ENCODE results near the gene DDO.

DNA sequence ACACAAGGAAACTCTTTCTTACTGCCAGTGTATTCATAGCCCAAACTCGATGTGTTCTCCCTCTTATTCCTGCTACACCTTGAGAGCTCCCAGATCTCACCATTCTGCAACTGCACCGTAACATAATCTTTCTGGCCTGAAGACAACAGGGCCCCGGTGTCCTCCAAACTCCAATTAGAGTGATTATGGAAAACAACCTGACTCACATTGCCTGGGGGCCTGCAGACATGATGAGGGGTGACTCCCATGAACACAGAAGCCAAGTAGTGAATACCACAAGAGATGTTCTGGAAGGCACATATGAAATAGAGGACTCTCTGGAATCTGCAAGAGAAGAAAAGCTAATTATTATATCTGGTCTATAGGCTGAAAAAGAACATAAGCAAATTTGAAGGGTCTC is 41.3 kb upstream of the DDO start:
- no peak for TF ChIP-seq POLR2A (IDR thresholded peaks at IDR 0.05)
- TF ChIP-seq, protein P1, sequence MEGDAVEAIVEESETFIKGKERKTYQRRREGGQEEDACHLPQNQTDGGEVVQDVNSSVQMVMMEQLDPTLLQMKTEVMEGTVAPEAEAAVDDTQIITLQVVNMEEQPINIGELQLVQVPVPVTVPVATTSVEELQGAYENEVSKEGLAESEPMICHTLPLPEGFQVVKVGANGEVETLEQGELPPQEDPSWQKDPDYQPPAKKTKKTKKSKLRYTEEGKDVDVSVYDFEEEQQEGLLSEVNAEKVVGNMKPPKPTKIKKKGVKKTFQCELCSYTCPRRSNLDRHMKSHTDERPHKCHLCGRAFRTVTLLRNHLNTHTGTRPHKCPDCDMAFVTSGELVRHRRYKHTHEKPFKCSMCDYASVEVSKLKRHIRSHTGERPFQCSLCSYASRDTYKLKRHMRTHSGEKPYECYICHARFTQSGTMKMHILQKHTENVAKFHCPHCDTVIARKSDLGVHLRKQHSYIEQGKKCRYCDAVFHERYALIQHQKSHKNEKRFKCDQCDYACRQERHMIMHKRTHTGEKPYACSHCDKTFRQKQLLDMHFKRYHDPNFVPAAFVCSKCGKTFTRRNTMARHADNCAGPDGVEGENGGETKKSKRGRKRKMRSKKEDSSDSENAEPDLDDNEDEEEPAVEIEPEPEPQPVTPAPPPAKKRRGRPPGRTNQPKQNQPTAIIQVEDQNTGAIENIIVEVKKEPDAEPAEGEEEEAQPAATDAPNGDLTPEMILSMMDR (IDR thresholded peaks at IDR 0.05), result no peak

Data from gastroesophageal sphincter (tissue), 3 donors.